ENCODE measurements around the gene TASOR.

Gene TASOR

DNA sequence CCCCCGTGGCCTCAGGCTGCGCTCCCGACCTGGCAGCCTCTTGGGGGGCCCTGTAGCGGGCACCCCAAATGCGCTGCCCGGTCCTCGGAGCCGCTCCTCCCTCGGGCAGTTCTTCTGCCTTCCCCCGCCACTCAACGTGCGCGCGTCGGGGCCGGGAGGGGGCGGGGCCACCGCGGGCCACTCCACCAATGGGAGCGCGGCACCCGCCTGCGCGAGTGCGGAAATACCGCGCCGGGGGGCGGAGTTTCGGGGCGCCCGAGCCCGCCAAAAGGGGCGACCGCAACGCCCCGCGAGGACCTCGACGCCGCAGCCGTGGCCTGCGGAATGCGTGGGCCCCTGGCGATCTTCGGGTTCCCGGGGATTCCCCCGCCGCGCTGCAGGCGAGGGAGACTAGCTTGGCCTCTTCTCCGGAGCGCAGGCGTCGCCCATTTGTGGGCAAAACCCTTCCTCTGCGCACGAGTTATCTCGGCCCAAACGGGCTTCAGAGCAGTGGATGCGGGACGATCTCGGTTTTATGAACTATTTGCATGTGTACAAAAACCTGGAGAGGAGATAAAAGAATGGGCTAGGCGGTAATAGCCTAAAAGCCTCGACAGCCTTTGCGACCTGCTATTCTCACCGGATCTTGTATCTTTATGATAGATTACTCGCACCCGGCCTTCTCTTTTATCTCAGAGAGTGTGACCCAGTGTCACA lies at the start of gene TASOR:
Gene TASOR, minus strand, starts transcription at position 144 of the 696 bp plus-strand sequence. CDS start 259 bp downstream, outside the sequence.
- Histone ChIP-seq H3K4me1 (ENCODE audit: control insufficient read depth, low read length) (peaks cover 38% of the 10 kb centered on the region), H3F3A (ENCODE audit: control insufficient read depth, insufficient read depth) (0 out of 2 replicates have a peak, but pooled peaks cover 2% of the 10 kb centered on the region), H3K4me3 (ENCODE audit: low read length) (peak within 1 kb of the TSS; percentile 85), H3K79me2 (ENCODE audit: control insufficient read depth, low read length) (peaks cover 47% of the 10 kb centered on the region), H3K36me3 (ENCODE audit: control insufficient read depth, low read length) (peaks cover 52% of the 10 kb centered on the region), H3K27ac (ENCODE audit: low read depth, low read length) (peak within 1 kb of the TSS; percentile 81), H3K27me3 (ENCODE audit: control insufficient read depth, low read length) (no peaks in the 10 kb centered on the region), H3K9me2 (replicated peaks; ENCODE audit: control insufficient read depth, low read length) (no peaks in the 10 kb centered on the region), H3K9me3 (ENCODE audit: control insufficient read depth, insufficient read depth, low read length) (peaks cover 7% of the 10 kb centered on the region), H3K4me2 (ENCODE audit: low read length) (peak within 1 kb of the TSS; percentile 73), H4K20me1 (ENCODE audit: control insufficient read depth, insufficient read depth, low read depth, low read length) (0 out of 2 replicates have a peak, but pooled peaks cover 6% of the 10 kb centered on the region)
- TF ChIP-seq, protein P1, sequence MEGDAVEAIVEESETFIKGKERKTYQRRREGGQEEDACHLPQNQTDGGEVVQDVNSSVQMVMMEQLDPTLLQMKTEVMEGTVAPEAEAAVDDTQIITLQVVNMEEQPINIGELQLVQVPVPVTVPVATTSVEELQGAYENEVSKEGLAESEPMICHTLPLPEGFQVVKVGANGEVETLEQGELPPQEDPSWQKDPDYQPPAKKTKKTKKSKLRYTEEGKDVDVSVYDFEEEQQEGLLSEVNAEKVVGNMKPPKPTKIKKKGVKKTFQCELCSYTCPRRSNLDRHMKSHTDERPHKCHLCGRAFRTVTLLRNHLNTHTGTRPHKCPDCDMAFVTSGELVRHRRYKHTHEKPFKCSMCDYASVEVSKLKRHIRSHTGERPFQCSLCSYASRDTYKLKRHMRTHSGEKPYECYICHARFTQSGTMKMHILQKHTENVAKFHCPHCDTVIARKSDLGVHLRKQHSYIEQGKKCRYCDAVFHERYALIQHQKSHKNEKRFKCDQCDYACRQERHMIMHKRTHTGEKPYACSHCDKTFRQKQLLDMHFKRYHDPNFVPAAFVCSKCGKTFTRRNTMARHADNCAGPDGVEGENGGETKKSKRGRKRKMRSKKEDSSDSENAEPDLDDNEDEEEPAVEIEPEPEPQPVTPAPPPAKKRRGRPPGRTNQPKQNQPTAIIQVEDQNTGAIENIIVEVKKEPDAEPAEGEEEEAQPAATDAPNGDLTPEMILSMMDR (IDR thresholded peaks at IDR 0.05; ENCODE audit: low read depth, low read length, poor library complexity, severe bottlenecking) = no peak
- no peak for TF ChIP-seq EZH2phosphoT487 (IDR thresholded peaks at IDR 0.05; ENCODE audit: borderline replicate concordance, low read length)

GRCh38 chr3:56732109-56732508 lies 49.0 kb upstream of the TASOR start:
- Histone ChIP-seq H3F3A (ENCODE audit: control insufficient read depth, insufficient read depth) (no peaks in the 10 kb centered on the region), H3K36me3 (ENCODE audit: control insufficient read depth, low read length) (no peaks in the 10 kb centered on the region), H3K4me3 (ENCODE audit: low read length) (no peak overlapping the region), H3K9me2 (replicated peaks; ENCODE audit: control insufficient read depth, low read length) (no peaks in the 10 kb centered on the region), H4K20me1 (ENCODE audit: control insufficient read depth, insufficient read depth, low read depth, low read length) (no peaks in the 10 kb centered on the region), H3K4me1 (ENCODE audit: control insufficient read depth, low read length) (no peaks in the 10 kb centered on the region), H3K27me3 (ENCODE audit: control insufficient read depth, low read length) (no peaks in the 10 kb centered on the region), H3K27ac (ENCODE audit: low read depth, low read length) (no peak overlapping the region), H3K9me3 (ENCODE audit: control insufficient read depth, insufficient read depth, low read length) (no peaks in the 10 kb centered on the region), H3K79me2 (ENCODE audit: control insufficient read depth, low read length) (no peaks in the 10 kb centered on the region), H3K4me2 (ENCODE audit: low read length) (no peak overlapping the region)
- TF ChIP-seq EZH2phosphoT487 (IDR thresholded peaks at IDR 0.05; ENCODE audit: borderline replicate concordance, low read length) = no peak
- TF ChIP-seq, protein P1 (IDR thresholded peaks at IDR 0.05; ENCODE audit: low read depth, low read length, poor library complexity, severe bottlenecking) = no peak

DNA sequence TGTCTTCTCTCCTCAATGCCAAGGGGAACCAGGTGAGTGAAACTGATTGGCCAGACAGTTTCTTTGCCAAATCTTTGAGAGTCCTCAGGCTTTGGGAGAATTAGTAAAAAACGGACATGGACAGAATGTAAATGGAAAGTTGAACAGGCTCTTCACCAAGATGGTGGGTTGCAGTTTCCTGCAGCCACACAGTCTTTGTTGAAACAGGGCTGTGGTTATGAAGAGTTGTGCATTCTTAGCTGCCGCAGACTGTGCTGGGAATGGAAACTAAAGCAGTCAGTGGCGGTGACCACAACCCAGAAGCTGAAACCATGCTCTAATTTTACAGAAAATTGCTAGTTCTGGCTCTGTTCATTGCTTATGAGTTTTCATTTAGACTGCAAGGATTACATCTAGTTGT lies 42.1 kb upstream of the TASOR start:
- TF ChIP-seq, protein P1 (IDR thresholded peaks at IDR 0.05; ENCODE audit: low read depth, low read length, poor library complexity, severe bottlenecking) = no peak
- Histone ChIP-seq H3K36me3 (ENCODE audit: control insufficient read depth, low read length) (no peaks in the 10 kb centered on the region), H3K4me2 (ENCODE audit: low read length) (no peak overlapping the region), H3F3A (ENCODE audit: control insufficient read depth, insufficient read depth) (no peaks in the 10 kb centered on the region), H3K27ac (ENCODE audit: low read depth, low read length) (no peak overlapping the region), H3K27me3 (ENCODE audit: control insufficient read depth, low read length) (no peaks in the 10 kb centered on the region), H4K20me1 (ENCODE audit: control insufficient read depth, insufficient read depth, low read depth, low read length) (no peaks in the 10 kb centered on the region), H3K4me1 (ENCODE audit: control insufficient read depth, low read length) (no peaks in the 10 kb centered on the region), H3K9me2 (replicated peaks; ENCODE audit: control insufficient read depth, low read length) (no peaks in the 10 kb centered on the region), H3K4me3 (ENCODE audit: low read length) (no peak overlapping the region), H3K79me2 (ENCODE audit: control insufficient read depth, low read length) (no peaks in the 10 kb centered on the region), H3K9me3 (ENCODE audit: control insufficient read depth, insufficient read depth, low read length) (no peaks in the 10 kb centered on the region)

All from DOHH2 (cell line).